Measurements from ENCODE around the gene TMEM132C. TPM values are rescaled to one million over a fixed set of nuclear protein-coding genes. Genes with fewer than 3 reads are reported as not detected.

Gene TMEM132C
- total and polyA plus RNA-seq, 2 of the 4 experiments (the other 2 are of a cell fraction) = not detected

DNA sequence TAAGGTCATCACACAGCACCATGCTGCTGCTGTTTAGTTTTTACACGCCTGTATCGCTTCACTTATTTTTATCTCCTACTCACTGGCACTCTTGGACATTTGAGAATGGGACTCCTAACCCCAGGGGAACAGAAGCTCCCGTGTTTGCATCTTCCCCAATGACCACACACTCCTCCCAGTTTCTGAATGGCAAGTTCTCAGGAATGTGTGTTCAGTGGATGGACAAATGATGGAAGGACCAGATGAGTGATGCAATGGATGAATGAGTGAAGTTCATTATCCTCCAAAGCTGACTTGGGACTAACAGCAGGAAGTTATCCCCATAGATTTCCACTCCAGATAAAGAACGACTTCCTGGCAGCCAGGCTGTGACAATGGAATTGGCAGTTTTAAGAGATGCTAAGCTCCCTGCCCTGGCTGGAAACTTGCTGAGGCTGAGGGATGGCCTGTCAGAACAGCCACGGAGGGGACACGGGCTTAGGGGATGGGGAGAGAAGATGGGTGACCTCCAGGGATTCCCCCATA lies 325.3 kb downstream of the TMEM132C start:
- Histone ChIP-seq H4K5ac (ENCODE audit: low read depth, low read length) (no peak overlapping the region), H3K9me1 (ENCODE audit: insufficient read depth, low read length) (no peaks in the 10 kb centered on the region), H3K56ac (ENCODE audit: extremely low read depth, insufficient read depth, low read length) (no peak overlapping the region), H3K9ac (ENCODE audit: low read depth, low read length) (no peak overlapping the region), H2BK15ac (ENCODE audit: low read depth, low read length) (no peak overlapping the region), H3K27ac (ENCODE audit: insufficient read depth, low read length) (no peak overlapping the region), H3K4me1 (ENCODE audit: control insufficient read depth, insufficient read depth, low read length) (no peaks in the 10 kb centered on the region), H2BK5ac (ENCODE audit: low read depth, low read length, poor library complexity, severe bottlenecking) (no peak overlapping the region), H3K36me3 (ENCODE audit: control insufficient read depth, insufficient read depth, low read length) (no peaks in the 10 kb centered on the region), H4K8ac (ENCODE audit: low read depth in 2 of 2, low read length in 2 of 2) (no peak overlapping the region), H3K27me3 (ENCODE audit: control insufficient read depth, insufficient read depth, low read length) (no peaks in the 10 kb centered on the region), H2BK120ac (ENCODE audit: low read depth, low read length) (no peak overlapping the region), H2AK9ac (replicated peaks; ENCODE audit: low read depth, low read length, poor library complexity) (no peak overlapping the region), H3K9me3 (ENCODE audit: control insufficient read depth, insufficient read depth, low read length) (peaks cover 35% of the 10 kb centered on the region), H2BK20ac (ENCODE audit: low read depth, low read length) (no peak overlapping the region), H2AK5ac (ENCODE audit: low read depth, low read length) (no peak overlapping the region), H3K4ac (ENCODE audit: low read depth, low read length) (no peak overlapping the region), H3K14ac (replicated peaks; ENCODE audit: low read depth, low read length) (no peak overlapping the region), H4K20me1 (ENCODE audit: insufficient read depth, low read length) (no peaks in the 10 kb centered on the region), H3K4me3 (ENCODE audit: insufficient read depth, low read depth, low read length) (no peak overlapping the region), H2AFZ (replicated peaks; ENCODE audit: low read length, poor library complexity) (no peak overlapping the region), H3K18ac (ENCODE audit: low read depth, low read length) (no peak overlapping the region), H3K4me2 (ENCODE audit: low read depth, low read length) (no peak overlapping the region), H4K91ac (ENCODE audit: insufficient read depth, low read depth, low read length) (no peak overlapping the region), H3K23ac (ENCODE audit: low read depth, low read length) (no peak overlapping the region), H3K79me1 (ENCODE audit: low read depth in 1 of 2, low read length in 2 of 2) (no peaks in the 10 kb centered on the region)
- TF ChIP-seq MXI1 (IDR thresholded peaks at IDR 0.05; ENCODE audit: borderline replicate concordance, low read depth, low read length) (no peak), FOS (IDR thresholded peaks at IDR 0.05; ENCODE audit: low read depth, low read length) (no peak)
- no TSS peak for BruUV-seq (replicated peaks)
- dilution Hi-C loops (cut with HindIII; ENCODE audit: low sequenced_read_pairs, unreplicated experiment) (no loop called here), intact Hi-C loops (cut with micrococcal nuclease) (no loop called here), in situ Hi-C loops (cut with MboI; ENCODE audit: low sequenced_read_pairs) (no loop called here)
- ChIA-PET POLR2A (ENCODE audit: unreplicated experiment) (no interaction called here), CTCF (no interaction called here)
- DNase-seq = no peak
- no peak for ATAC-seq (ENCODE audit: low read depth)
- no CpG with 5 or more reads among the region's 6 CpGs for WGBS, 2 experiments (ENCODE audit: extremely low coverage in 2 of 2, insufficient read length in 1 of 2)

Data from IMR-90 (cell line).